GM21717 (cell line): ENCODE data around the gene TTPAL.
A peak's percentile ranks its signal among the peaks of the same experiment; 100 is the strongest.

Source experiments
- ATAC-seq: cut with Tn5 transposase; IDR thresholded peaks from one replicate; pipeline ENCODE4 v1.9.1; 2021; ENCODE audit warnings: mild to moderate bottlenecking, moderate library complexity; ENCODE audit not compliant: unreplicated experiment

TTPAL gene, protein sequence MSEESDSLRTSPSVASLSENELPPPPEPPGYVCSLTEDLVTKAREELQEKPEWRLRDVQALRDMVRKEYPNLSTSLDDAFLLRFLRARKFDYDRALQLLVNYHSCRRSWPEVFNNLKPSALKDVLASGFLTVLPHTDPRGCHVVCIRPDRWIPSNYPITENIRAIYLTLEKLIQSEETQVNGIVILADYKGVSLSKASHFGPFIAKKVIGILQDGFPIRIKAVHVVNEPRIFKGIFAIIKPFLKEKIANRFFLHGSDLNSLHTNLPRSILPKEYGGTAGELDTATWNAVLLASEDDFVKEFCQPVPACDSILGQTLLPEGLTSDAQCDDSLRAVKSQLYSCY

DNA sequence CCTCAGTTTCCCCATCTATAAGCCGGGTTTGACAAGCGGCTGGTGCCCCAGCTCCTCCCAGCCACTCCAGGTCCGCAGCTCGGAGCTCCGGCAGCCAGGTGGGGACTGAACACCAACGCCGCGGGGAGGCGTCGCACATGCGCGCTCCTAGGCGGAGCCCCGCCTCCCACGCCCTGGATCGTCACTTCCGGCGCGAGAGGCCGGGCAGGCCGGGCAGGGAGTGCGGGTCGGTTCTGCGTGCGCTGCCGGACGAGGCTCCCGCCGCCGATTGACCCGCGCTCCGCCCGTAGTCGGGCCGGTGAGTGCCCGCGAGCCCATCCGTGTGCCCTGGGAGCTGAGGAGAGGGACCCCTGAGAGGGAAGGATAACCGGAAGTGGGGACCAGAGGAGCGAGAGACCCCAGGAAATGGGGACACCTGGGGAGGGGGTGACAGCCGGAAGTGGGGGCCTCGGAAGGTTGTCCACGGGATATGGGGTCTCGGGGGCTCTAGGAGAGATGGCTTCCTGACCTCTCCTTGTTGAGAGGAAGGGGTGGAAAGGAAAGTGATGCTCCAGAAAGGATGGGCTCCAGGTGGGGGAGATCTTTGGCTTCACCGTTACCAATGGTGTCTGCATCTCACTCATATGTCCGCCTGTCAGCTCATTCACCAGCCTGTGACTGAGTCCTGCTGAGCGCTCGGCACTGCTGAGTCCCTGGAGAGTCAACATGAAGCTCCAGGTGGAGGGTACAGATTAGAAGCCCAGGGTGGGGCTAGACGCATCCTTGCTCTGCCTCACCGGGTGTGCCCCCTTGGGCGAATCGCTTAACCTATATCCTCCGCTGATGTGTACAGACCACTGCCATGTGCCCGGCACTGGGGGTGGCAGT is at the start of gene TTPAL:
TTPAL (plus strand) TSS at position 181 of the 867 bp plus-strand sequence. CDS start 4,126 bp downstream, outside the sequence.
- peak; percentile 92 for ATAC-seq

DNA sequence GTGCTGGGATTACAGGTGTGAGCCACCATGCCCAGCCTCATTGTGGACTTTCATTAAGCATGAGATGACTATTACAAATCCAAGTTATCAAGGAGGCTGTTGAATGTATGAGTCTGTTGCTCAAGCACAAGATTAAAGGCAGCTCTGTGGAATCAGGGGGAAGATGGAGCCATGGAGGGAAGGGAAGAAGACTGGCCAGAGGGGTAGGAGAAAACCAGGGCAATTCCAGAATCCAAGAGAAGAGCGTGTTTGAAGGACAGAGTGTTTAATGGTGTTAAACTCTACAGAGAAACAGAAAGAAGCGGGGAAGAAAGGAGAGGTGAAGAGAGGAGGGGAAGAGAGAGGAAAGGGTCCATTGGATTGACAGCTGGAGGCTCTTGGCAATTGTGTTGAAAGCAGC is 49.8 kb upstream of the TTPAL start:
- no peak for ATAC-seq

DNA sequence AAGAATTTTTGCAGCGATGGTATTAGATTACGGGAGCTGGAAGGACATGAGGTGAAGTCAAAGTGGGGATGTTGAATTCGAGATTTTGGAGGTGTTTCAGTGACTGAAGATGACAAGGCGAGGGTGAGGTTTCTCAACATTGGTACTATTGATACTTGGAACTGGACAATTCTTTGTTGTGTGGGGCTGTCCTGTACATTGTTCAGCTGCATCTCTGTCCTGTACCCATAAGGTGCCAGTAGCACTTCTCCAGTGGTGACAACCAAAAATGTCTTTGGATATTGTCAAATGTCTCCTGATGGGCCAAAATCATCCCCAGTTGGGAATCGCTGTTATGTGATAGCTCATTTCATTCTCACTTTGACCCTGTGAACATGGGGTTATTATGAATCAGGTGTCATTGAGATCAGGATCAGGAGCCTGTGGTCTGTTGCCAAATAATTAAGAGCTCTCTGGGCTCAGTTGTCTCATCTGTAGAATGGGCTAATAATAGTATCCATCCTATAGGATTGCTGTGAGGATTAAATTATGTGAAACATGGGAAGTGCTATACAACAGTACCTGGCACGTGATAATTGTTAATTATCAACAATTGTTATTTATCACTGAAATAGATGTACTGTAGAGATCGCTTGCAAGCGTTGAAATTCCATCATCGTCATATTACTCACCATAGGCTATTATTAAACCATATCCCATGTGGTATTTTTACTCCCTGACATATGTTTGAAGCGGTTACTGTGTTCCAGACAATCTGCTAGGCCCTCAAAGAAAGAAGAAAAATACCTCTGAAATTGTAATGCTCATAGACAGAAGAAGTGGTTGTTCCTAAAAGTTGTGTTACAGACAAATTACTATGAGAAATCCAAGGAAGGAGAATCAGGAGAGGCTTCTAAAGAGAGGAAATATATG is 48.5 kb upstream of the TTPAL start:
- ATAC-seq = no peak

DNA sequence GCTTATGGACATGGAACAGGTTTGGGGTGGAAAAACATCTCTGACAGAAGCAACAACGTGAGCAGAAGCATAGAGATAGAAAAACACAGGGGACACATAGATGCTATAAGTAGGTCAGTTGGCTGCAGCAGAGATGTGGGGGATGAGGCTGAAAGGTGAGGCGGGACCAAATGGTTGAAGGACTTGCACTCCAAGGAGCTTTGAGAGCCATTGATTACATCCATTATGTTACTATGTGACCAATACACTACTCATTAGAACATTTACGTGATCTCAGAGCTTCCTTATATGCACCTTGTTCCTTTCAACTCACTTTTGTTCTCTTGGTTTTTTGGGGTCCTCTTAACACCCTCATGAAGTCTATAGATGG is 47.9 kb upstream of the TTPAL start:
- no peak for ATAC-seq

DNA sequence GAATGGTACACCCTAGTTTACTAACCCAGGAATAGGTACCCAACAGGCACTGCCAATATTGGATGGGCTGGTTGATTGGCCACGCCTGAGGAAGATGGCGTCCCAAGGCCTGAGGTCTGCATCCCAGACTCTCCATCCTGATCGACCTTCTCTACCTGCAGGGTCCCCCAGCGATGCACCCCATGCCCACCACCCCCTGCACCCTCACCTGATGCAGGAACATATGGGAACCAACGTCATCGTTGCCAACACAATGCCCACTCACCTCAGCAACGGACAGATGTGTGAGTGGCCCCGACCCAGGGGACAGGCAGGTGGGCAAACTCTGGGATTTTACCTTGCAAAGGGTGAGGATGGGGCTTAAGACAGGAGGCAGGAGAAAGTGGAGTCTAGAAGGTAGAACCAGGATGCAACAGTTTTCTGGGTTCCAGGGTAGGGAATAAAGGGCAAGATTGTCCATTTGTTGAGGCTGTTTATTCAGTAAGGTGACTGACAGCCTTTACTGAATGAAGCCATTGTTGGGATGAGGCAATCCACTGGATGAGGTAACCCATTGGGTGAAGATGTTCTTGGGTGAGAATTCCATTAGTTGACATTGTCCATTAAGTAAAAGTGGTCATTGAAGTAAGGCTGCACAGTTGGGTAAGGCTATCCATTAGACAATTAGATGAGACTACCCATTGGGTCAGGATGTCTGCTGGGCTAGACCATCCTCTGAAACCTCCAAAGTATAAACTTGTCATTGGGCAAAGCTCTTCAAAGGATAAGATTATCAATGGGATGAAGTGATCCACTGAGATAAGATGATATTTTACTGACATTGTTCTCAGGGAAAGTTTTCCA is 47.3 kb upstream of the TTPAL start:
- no peak for ATAC-seq

DNA sequence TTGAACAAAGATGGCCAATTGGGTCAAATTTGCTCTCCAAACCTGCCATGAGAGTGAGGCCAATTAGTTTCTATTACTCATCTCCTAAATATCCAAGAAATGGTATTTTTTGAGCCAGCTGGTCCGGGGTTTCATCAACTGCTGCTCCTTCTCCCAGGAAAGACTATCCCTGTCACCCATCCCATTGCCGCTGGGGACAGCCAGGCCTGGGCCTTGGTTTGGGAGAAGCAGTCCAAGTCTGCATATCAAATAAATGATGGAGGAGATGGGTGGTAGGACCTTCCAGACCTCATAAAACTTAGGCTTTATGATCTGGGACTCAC is 46.7 kb upstream of the TTPAL start:
- ATAC-seq = no peak

DNA sequence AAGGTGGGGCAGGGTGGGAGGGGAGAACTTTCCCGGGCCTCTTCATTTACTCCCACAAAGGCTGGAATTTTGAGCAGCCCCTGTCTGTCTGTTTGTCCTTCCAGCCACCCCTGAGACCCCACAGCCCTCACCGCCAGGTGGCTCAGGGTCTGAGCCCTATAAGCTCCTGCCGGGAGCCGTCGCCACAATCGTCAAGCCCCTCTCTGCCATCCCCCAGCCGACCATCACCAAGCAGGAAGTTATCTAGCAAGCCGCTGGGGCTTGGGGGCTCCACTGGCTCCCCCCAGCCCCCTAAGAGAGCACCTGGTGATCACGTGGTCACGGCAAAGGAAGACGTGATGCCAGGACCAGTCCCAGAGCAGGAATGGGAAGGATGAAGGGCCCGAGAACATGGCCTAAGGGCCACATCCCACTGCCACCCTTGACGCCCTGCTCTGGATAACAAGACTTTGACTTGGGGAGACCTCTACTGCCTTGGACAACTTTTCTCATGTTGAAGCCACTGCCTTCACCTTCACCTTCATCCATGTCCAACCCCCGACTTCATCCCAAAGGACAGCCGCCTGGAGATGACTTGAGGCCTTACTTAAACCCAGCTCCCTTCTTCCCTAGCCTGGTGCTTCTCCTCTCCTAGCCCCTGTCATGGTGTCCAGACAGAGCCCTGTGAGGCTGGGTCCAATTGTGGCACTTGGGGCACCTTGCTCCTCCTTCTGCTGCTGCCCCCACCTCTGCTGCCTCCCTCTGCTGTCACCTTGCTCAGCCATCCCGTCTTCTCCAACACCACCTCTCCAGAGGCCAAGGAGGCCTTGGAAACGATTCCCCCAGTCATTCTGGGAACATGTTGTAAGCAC is 46.0 kb upstream of the TTPAL start:
- ATAC-seq = no peak

DNA sequence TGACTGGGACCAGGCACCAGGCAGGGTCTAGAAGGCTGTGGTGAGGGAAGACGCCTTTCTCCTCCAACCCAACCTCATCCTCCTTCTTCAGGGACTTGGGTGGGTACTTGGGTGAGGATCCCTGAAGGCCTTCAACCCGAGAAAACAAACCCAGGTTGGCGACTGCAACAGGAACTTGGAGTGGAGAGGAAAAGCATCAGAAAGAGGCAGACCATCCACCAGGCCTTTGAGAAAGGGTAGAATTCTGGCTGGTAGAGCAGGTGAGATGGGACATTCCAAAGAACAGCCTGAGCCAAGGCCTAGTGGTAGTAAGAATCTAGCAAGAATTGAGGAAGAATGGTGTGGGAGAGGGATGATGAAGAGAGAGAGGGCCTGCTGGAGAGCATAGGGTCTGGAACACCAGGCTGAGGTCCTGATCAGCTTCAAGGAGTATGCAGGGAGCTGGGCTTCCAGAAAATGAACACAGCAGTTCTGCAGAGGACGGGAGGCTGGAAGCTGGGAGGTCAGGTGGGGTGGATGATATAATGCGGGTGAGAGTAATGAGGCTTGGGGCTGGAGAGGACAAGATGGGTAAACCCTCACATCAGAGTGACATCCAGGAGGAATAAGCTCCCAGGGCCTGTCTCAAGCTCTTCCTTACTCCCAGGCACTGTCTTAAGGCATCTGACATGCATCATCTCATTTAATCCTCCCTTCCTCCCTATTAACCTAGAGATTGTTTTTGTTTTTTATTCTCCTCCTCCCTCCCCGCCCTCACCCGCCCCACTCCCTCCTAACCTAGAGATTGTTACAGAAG is 45.2 kb upstream of the TTPAL start:
- ATAC-seq = no peak

DNA sequence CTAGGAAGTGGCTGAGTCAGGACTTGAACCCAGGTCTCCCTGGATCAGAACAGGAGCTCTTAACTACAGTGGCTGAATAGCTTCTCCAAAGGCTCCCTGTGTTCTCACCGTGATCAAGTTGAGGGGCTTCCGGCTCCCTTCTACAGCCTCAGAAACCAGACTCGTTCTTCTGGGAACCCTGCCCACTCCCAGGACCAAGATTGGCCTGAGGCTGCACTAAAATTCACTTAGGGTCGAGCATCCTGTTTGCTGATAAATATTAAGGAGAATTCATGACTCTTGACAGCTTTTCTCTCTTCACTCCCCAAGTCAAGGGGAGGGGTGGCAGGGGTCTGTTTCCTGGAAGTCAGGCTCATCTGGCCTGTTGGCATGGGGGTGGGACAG is 44.6 kb upstream of the TTPAL start:
- ATAC-seq = no peak

DNA sequence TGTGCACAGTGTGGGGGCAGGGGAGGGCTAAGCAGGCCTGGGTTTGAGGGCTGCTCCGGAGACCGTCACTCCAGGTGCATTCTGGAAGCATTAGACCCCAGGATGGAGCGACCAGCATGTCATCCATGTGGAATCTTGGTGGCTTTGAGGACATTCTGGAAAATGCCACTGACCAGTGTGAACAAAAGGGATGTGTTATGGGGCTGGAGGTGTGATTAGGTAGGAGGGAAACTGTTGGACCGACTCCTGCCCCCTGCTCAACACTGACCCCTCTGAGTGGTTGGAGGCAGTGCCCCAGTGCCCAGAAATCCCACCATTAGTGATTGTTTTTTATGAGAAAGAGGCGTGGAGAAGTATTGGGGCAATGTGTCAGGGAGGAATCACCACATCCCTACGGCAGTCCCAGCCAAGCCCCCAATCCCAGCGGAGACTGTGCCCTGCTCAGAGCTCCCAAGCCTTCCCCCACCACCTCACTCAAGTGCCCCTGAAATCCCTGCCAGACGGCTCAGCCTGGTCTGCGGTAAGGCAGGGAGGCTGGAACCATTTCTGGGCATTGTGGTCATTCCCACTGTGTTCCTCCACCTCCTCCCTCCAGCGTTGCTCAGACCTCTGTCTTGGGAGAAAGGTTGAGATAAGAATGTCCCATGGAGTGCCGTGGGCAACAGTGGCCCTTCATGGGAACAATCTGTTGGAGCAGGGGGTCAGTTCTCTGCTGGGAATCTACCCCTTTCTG is 44.0 kb upstream of the TTPAL start:
- ATAC-seq = no peak

DNA sequence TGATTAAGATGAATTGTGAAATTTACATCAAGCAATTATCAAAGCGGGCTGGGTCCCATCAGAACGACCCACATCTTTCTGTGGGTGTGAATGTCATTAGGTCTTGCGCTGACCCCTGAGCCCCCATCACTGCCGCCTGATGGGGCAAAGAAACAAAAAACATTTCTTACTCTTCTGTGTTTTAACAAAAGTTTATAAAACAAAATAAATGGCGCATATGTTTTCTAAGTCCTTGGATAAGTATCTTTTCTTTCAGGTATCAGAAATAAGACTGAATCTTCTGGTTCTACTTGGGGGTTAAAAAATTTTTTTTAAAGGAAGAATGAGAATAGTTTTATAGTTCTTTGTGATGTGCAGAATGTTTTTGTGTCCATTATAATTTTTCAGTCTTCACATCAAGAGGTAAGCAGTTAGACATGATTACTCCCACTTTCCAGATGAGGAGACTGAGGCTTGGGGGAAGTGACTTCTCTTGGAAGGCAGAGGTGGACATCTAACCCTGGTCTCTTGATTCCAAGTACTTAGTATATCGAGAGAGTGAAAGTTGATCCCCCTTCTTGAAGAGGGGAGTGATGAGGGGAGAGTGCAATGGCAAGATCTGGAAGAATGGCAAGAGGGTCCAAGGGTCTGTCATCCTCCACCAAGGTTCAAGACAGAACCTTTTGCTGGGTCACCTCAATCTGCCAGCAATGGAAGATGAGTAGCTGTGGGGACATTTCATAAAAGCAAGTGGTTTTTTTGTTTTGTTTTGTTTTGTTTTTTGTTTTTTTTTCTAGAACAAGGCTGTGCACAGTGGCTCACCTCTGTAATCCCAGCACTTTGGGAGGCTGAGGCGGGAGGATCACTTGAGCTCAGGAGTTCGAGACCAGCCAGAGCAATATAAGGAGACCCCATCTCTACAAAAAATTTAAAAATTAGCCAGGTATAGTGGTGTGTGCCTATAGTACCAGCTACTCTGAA is 42.8 kb upstream of the TTPAL start:
- ATAC-seq = no peak

DNA sequence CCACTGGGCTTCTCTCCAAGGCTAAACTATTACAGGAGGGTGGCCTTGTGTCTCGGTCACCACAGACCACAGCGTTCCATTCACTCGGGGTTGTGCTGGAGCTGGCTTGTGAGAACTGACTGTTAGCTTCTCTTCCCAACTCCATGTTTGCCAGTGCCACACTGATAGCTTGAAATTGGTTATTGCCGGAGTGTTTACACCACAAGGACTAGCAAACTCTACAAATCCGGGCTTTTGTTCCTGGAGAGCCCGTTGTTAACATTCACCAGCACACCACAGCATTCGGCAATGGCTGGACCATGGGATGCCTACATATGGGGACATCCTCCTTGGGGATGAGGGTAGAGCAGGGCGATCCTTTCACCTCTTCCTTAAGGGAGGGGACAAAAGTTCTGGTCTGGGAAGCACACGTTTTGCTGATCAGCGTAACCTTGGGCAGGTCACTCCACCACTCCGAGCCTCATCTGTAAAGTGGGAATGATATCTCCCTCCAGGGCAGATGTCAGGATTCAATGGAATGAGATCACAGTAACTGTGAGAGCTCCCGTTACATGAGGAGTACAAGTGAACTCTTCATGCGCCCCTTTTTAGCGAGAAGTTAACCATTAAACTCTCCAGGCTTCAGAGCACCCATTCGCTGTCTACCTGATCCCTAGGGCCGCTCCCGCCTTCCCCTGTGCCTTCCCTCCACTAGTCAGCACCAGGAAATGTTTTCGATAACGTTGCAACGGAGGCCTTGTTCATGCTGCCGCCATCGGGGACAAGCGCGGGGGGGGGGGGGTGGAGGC is 41.7 kb upstream of the TTPAL start:
- ATAC-seq = no peak

DNA sequence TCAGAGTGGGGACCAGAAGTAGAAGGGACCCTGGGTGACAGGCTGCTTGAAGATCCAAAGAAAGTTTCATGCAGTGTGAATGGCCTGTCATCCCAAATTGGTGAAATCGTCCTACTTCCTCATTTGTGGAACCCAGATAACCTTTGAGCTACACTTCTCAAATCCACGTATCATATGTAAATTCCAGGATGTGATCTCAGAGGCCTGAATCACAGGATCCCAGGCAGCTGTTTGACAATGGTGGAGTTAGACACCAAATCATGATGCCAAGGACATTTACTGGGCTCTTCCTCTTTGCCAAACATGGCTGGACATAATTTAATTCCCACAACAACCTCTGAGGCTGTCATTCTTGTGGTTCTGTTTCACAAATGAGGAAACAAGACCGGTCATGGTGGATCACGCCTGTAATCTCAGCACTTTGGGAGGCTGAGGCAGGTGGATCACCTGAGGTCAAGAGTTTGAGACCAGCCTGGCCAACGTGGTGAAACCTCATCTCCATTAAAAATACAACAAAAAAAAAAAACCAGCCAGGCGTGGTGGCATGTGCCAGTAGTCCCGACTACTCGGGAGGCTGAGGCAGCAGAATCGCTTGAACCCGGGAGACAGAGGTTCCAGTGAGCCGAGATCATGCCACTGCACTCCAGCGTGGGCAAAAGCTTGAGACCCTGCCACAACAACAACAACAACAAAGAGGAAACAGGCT is 39.9 kb upstream of the TTPAL start:
- ATAC-seq = no peak

DNA sequence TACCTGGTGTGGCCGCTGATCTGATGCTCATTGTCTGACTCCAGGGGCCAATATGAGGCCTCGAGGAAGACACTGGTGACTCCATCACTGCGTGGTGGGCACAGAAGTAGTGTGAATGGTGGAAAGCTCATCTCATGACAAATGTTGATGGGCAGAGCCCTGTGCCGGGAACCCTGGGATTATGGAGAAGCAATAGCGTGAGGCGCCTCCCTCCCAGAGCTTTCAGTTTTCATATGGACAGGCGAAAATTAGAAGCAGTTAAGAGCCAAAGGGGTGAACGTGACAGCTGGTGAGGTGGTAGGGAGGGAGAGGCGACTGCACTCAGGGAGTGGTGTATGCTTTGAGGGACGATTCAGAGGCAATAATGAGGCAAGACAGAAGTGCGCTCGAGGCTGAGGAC is 39.3 kb upstream of the TTPAL start:
- ATAC-seq = no peak

DNA sequence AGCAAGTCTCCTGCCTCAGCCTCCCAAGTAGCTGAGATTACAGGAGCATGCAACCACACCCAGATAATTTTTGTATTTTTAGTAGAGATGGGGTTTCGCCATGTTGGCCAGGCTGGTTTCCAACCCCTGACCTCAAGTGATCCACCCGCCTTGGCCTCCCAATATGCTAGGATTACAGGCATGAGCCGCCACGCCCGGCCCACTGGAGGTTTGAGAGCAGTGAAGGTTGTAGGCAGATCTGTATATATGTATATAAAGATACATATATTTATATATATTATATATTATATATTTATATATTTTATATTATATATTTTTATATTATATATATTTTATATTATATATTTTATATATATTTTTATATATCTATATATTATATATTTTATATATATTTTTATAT is 38.2 kb upstream of the TTPAL start:
- no peak for ATAC-seq

DNA sequence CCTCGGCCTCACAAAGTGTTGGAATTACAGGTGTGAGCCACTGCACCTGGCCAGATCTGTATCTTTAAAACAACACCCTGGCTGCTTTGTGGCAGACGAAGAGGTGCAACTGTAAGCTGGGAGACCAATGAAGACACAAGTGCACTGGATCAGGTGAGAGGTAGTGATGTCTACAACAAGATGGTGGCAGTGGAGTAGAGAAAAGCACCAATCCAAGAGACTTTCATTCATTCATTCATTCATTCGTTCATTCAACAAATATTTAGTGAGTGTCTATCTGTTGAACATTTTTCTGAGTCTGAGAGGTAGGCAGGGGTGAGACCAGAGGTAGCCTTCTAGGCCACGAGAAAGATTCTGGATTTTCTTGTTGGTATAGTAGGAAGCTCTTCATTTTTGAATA is 36.9 kb upstream of the TTPAL start:
- no peak for ATAC-seq
